Superior temporal gyrus (tissue), 1 donor: ENCODE measurements around the gene OSBPL1A.
A peak's percentile ranks its signal among the peaks of the same experiment; 100 is the strongest.

ENCODE experiments used
- DNase-seq: peaks from one replicate; pipeline ENCODE4 v3.0.0-alpha.2; 2016; ENCODE audit errors: extremely low spot score

OSBPL1A gene

DNA sequence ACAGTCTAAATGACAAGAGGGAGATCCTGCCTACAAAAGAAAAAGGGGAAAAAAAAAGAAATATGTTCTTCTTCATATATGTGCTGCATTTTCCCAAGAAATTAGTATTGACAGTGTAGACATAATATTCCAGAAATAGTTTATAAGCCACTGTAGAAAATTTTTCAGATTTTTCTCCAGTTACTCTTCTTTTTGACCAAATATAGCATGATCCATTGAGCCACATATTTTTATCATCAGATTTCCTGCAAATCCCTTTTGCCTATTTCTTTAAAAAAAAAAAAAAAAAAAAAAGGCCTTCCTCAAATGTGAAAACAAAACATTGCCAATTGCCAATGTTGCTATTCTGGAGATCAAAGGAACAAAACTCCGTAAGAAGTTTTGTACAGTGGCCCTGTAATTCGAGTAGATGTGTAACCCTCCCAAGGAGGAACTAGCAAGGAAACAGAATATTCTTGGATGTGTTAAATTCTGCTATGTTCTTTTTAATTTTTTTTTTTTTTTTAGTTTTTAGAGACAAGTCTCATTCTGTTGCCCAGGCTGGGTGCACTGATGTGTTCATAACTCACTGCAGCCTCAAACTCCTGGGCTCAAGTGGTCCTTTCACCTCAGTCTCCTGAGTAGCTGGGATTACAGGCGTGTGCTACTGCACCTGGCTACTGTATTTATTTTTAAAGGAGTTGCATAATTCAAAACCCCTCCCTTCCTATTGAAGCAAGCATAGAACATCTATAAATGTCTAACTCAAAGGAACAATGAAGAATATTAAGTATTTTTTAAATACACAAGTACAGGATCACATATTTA is 271.3 kb downstream of the OSBPL1A start:
- no peak for DNase-seq

DNA sequence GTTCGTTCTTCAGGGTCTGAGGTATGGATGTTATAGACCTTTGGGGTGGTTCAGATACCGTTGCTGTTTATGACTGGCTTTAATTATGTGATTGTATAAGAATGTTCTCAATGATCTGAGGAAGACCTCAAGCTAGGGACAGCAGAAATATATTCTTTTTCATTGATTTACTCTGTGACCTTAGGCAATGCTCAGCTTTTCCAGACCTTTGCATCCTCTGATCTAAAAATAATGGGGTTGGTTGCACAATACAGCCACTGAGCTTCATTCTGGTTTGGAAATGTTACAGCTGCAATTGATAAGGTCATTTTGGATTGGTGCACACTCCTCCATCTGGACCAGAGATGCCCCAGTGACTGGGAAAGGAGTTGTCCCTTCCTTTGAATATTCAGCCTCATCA is 276.0 kb downstream of the OSBPL1A start:
- DNase-seq = no peak

DNA sequence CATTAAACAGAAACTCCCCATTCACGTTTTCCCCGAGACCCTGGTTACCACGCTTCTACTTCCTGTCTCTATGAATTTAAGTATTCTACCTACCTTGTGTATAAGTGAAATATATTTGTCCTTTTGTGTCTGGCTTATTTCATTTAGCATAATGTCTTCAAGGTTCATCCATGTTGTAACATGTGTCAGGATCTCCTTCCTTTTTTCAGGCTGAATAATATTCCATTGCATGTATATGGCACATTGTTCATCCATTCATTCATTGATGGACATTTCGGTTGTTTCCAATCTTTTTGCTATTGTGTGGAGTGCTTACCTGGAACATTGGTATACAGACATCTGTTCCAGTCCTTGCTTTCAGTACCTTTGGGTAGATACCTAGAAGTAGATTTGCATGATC is 276.9 kb downstream of the OSBPL1A start:
- DNase-seq = no peak

DNA sequence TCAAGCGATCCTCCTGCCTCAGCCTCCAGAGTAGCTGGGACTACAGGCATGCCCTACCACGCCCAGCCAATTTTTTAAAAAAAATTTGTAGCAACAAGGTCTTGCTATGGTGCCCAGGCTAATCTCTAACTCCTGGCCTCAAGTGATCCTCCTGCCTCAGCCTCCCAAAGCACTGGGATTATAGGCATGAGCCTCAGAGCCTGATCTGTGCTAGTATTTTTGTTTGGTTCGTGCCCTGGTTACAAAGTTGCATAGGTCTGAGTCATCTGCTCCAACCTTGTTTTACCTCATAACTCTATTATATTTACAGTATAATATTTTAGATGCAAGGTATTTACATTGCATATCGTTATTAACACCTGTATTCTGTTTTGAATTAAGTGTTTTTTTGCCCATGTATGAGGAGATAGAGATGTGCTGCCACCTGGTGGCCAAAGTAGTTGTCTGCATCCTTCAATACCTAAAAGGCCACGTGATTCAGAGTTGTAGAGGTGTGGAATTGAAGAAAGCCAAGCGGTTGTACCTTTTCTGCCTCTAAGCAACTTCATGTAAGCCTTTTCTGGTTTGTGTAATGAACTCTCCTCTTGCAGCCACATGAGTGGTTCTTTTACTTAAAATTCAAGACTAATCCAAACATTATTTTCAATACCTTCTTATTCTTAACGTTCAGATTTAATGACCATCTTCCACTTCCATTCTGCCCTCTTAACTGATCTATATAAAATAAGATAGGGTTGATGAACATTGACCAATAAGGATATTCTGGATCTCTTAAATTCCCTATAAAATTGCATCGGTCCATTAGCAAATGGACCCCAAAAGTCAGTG is 278.7 kb downstream of the OSBPL1A start:
- peak; percentile 91 for DNase-seq

DNA sequence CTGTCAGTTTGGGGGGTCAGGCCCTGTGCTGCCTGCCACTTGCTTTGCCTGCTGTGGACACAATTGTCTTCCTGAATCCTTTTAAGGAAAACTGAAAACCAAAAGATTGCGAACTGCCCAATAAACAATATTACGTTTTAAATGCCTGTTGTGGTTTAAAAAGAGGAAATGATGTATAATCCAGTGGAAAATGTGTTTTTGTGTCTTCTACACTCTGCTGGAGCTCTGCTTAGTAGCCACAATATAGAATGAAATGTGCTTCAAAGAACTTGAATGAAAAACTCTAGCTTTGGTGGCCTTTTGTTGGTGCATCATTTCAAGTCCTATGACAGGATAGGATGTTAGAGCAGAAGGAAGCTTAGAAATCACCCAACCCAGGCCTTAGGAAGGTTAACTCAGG is 282.0 kb downstream of the OSBPL1A start:
- no peak for DNase-seq

DNA sequence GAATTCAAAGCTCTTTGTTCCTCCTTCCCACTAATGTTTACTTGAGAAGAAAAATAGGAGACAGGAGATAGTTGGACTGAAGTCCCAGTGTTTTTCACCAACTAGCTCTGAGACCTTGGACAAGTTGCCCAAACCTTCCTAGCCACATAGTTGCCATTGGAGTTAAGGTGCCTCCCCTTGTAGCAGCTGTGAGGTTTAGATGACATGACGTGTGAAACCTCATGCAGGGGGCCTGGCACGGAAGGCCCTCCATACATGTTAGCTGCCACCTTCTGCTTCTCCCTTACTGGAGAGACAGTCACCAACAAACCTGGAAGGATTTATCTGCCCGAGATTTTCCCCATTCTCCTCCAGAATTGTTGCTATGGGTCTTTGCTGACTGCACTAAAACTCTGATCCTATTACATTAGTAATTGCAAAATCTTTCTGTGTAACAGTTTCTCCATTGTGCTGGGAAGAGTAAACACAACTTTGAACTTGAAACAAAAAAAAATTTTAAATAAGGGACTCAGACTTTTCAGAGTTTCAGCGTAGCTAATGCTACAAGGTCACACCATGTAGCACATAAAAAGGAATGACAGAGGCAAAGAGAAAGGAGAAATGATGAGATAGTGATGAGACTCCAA is 282.6 kb downstream of the OSBPL1A start:
- no peak for DNase-seq

DNA sequence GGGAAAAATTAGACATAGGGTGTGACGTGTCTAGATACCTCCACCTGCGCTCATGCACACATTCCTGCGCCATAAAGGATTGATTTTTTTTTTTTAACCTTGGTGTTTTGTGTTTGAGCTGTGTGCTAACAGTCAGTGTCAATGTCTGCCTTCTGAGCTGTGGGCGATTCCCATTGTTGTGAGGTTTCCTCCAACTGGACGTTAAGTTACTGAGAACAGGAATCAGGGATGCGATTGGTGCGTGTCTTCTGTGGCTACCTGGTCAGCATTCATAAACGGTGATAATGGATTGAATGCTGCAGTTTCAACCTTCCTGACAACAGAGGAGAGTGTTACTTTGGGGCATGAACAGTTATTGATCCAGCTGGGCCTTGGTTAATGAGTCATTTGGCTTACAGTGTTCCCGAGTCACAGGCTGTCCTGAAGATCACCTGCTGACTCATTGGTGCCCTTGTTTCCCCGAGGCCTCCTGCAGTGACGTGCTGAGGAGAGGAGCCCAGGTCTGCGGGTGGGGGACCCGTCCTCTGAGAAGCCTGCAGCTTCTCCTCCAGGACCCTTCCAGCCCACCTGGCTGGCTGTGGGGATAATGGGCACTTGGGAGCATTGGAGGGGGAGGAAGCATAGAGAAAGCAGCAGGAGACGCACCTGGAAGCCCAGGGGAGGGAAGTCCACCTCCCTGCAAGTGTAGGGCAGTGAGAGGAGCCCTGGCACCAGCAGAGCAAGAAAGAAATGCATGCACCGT is 284.6 kb downstream of the OSBPL1A start:
- DNase-seq = no peak

DNA sequence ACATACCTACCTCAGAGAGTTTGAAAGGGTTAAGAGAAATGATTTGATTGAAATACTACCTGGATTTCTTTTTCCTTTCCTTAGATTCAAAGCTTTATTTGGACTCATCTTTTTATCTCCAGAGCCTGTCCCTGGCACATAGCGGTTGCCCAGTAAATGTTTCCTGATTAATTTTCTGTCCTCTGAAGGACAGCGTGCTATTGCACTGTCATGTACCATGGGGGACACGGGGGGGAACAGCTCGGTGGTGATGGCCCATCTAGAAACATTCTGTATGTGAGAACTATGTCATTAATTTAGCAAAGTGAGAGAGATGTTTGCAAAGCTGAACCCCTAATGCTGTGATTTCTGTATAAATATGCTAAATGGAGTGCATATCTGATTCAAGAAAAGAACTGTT is 285.2 kb downstream of the OSBPL1A start:
- no peak for DNase-seq
